Measurements from ENCODE around the gene INPP4B. TPM values are rescaled to one million over a fixed set of nuclear protein-coding genes. Genes with fewer than 3 reads are reported as not detected.

The INPP4B gene
- total RNA-seq, 1 experiment from 2014 or later = 0.07 TPM

GRCh38 chr4:142091085-142091513 is 755.0 kb downstream of the INPP4B start:
- no peaks in the 10 kb centered on the region for H3K4me1 Mint-ChIP-seq
- H4K8ac ChIP-seq (replicated peaks; ENCODE audit: insufficient read length, low read depth, low read length) = no peak overlapping the region
- no peaks in the 10 kb centered on the region for H3K79me1 ChIP-seq (ENCODE audit: insufficient read depth, low read depth, low read length, poor library complexity, severe bottlenecking)
- H3T11ph ChIP-seq (ENCODE audit: low read length) = no peak overlapping the region
- H3K36me3 Mint-ChIP-seq (ENCODE audit: insufficient read depth in 1 of 3, low read depth in 3 of 3) = no peaks in the 10 kb centered on the region
- H3K4ac ChIP-seq (ENCODE audit: low read depth, low read length) = no peak overlapping the region
- no peak overlapping the region for H2AFZ ChIP-seq (ENCODE audit: low read length)
- no peak overlapping the region for H3K18ac ChIP-seq (ENCODE audit: insufficient read length, low read depth, low read length)
- no peak overlapping the region for H2BK120ac ChIP-seq (ENCODE audit: low read depth, low read length, poor library complexity, severe bottlenecking)
- no peak overlapping the region for H2BK15ac ChIP-seq (ENCODE audit: low read depth, low read length)
- no peak overlapping the region for H2AK5ac ChIP-seq (ENCODE audit: insufficient read length, low read length)
- H3K14ac ChIP-seq (ENCODE audit: insufficient read depth, low read length) = no peak overlapping the region
- no peak overlapping the region for H2BK12ac ChIP-seq (ENCODE audit: insufficient read length, low read depth, low read length)
- H3K4me1 ChIP-seq (ENCODE audit: insufficient read depth, low read length) = no peaks in the 10 kb centered on the region
- H2BK20ac ChIP-seq (ENCODE audit: low read depth, low read length, poor library complexity, severe bottlenecking) = no peak overlapping the region
- no peaks in the 10 kb centered on the region for H3K9me3 ChIP-seq (ENCODE audit: control insufficient read depth, low read depth, low read length)
- no peaks in the 10 kb centered on the region for H3K23me2 ChIP-seq (ENCODE audit: insufficient read length, low read depth, low read length, poor library complexity, severe bottlenecking)
- H3K27ac Mint-ChIP-seq = no peak overlapping the region
- no peaks in the 10 kb centered on the region for H4K20me1 ChIP-seq (ENCODE audit: control insufficient read depth, insufficient read depth, insufficient read length)
- no peak overlapping the region for H3K56ac ChIP-seq (ENCODE audit: insufficient read length, low read depth, low read length)
- H3K9ac ChIP-seq (ENCODE audit: extremely low read depth, insufficient read length, low read length) = no peak overlapping the region
- WGBS (ENCODE audit: extremely low coverage, insufficient read length, low lambda C conversion rate) = no CpG with 5 or more reads among the region's 4 CpGs
- H4K91ac ChIP-seq (ENCODE audit: insufficient read length, low read depth, low read length) = no peak overlapping the region
- no peak for TF ChIP-seq CTCF (conservative IDR thresholded peaks at IDR 0.05)
- H3K4me2 ChIP-seq (ENCODE audit: insufficient read depth, insufficient read length, low read length) = no peak overlapping the region
- H2BK5ac ChIP-seq (ENCODE audit: insufficient read length, low read length) = no peak overlapping the region
- no peak overlapping the region for H4K5ac ChIP-seq (ENCODE audit: insufficient read length, low read depth, low read length)
- no peak overlapping the region for H3K4me3 Mint-ChIP-seq
- H3K79me2 ChIP-seq (ENCODE audit: insufficient read depth, low read length) = no peaks in the 10 kb centered on the region
- H3K27me3 ChIP-seq (ENCODE audit: insufficient read depth, low read length) = no peaks in the 10 kb centered on the region
- H3K27ac ChIP-seq (ENCODE audit: insufficient read length, low read depth, low read length) = no peak overlapping the region
- H3K27me3 Mint-ChIP-seq (ENCODE audit: low read depth) = no peaks in the 10 kb centered on the region
- no peaks in the 10 kb centered on the region for H3K9me3 Mint-ChIP-seq
- H3K23ac ChIP-seq (ENCODE audit: insufficient read length, low read depth, low read length) = no peak overlapping the region
- DNase-seq = no peak

Data from H9 (cell line).